Trophoblast cell (in vitro differentiated cells and primary cell): Measurements from ENCODE around the gene CACNA2D3.
A peak's percentile ranks its signal among the peaks of the same experiment; 100 is the strongest.

ENCODE experiments used
- DNase-seq, 2 donors: peaks; one replicate each; pipeline ENCODE4 v3.0.0-alpha.2; 2016
- H2AFZ ChIP-seq: 2 replicates; pipeline ENCODE4 v1.6.1; 2013; ENCODE audit warnings: low read length, moderate library complexity, mild to moderate bottlenecking; ENCODE audit not compliant: insufficient read depth, poor library complexity
- H2AK5ac ChIP-seq: 2 replicates; pipeline ENCODE4 v1.6.1; 2013; ENCODE audit warnings: mild to moderate bottlenecking, low read length
- H2BK120ac ChIP-seq: 2 replicates; pipeline ENCODE4 v1.6.1; 2013; ENCODE audit warnings: low read length, mild to moderate bottlenecking, moderate library complexity; ENCODE audit not compliant: insufficient read depth, poor library complexity
- H2BK12ac ChIP-seq: 2 replicates; pipeline ENCODE4 v1.6.1; 2013; ENCODE audit warnings: mild to moderate bottlenecking, low read length, moderate library complexity
- H2BK5ac ChIP-seq: 2 replicates; pipeline ENCODE4 v1.6.1; 2013; ENCODE audit warnings: low read length, low read depth, moderate library complexity, mild to moderate bottlenecking; ENCODE audit not compliant: poor library complexity
- H3K14ac ChIP-seq: 2 replicates; pipeline ENCODE4 v1.6.1; 2013; ENCODE audit warnings: mild to moderate bottlenecking, low read length
- H3K18ac ChIP-seq: 2 replicates; pipeline ENCODE4 v1.6.1; 2013; ENCODE audit warnings: mild to moderate bottlenecking, low read length
- H3K23ac ChIP-seq: 2 replicates; pipeline ENCODE4 v1.6.1; 2013; ENCODE audit warnings: low read length
- H3K27ac ChIP-seq: 2 replicates; pipeline ENCODE4 v1.5.1; 2013; ENCODE audit warnings: low read depth, mild to moderate bottlenecking, inconsistent platforms, low read length, moderate library complexity
- H3K27me3 ChIP-seq: 2 replicates; pipeline ENCODE4 v1.6.1; 2013; ENCODE audit warnings: inconsistent platforms, mild to moderate bottlenecking, low read length, moderate library complexity; ENCODE audit not compliant: insufficient read depth
- H3K36me3 ChIP-seq, 2 experiments: 1 replicate in 1 of 2; 2 replicates in 1 of 2; pipeline ENCODE4 v1.6.1; 2013; ENCODE audit warnings: low read length in 2 of 2, mild to moderate bottlenecking in 2 of 2, moderate library complexity in 1 of 2; ENCODE audit not compliant: insufficient read depth in 2 of 2, control insufficient read depth in 1 of 2
- H3K4ac ChIP-seq: 2 replicates; pipeline ENCODE4 v1.6.1; 2013; ENCODE audit warnings: low read depth, mild to moderate bottlenecking, low read length, moderate library complexity
- H3K4me1 ChIP-seq, 2 experiments: 1 replicate in 1 of 2; 2 replicates in 1 of 2; pipeline ENCODE4 v1.6.1; 2013; ENCODE audit warnings: low read length in 2 of 2, mild to moderate bottlenecking in 2 of 2, moderate library complexity in 1 of 2; ENCODE audit not compliant: insufficient read depth in 2 of 2, control insufficient read depth in 1 of 2
- H3K4me2 ChIP-seq: 2 replicates; pipeline ENCODE4 v1.6.1; 2013; ENCODE audit warnings: inconsistent platforms, mild to moderate bottlenecking, low read length, moderate library complexity
- H3K4me3 ChIP-seq: 2 replicates; pipeline ENCODE4 v1.5.1; 2013; ENCODE audit warnings: mild to moderate bottlenecking, low read depth, low read length, inconsistent platforms
- H3K79me1 ChIP-seq: one replicate; pipeline ENCODE4 v1.6.1; 2013; ENCODE audit warnings: low read length
- H3K79me2 ChIP-seq: 2 replicates; pipeline ENCODE4 v1.6.1; 2013; ENCODE audit warnings: low read length, mild to moderate bottlenecking; ENCODE audit not compliant: control insufficient read depth, insufficient read depth, poor library complexity
- H3K9ac ChIP-seq: 2 replicates; pipeline ENCODE4 v1.6.1; 2013; ENCODE audit warnings: mild to moderate bottlenecking, low read length
- H3K9me3 ChIP-seq: 2 replicates; pipeline ENCODE4 v1.6.1; 2013; ENCODE audit warnings: low read depth, mild to moderate bottlenecking, control low read depth, inconsistent platforms, low read length; ENCODE audit not compliant: insufficient read depth
- H4K12ac ChIP-seq: 2 replicates; pipeline ENCODE4 v1.6.1; 2013; ENCODE audit warnings: low read depth, mild to moderate bottlenecking, low read length, moderate library complexity
- H4K8ac ChIP-seq: 2 replicates; pipeline ENCODE4 v1.6.1; 2013; ENCODE audit warnings: low read depth, mild to moderate bottlenecking, low read length, moderate library complexity
- H4K91ac ChIP-seq: one replicate; pipeline ENCODE4 v1.6.1; 2013; ENCODE audit warnings: low read depth, mild to moderate bottlenecking, low read length, moderate library complexity
- whole genome bisulfite sequencing: extraction: QIAGEN DNeasy Blood & Tissue Kit; methylation state at CpG from one replicate; pipeline ENCODE4 v1.1.7; 2013; ENCODE audit warnings: missing lambda C conversion rate; ENCODE audit not compliant: insufficient read length, insufficient coverage; ENCODE audit errors: extremely low coverage; 5-methylcytosine and 5-hydroxymethylcytosine counted together

Gene CACNA2D3

GRCh38 chr3:55000546-55000945, 878.2 kb downstream of the CACNA2D3 start:
- Histone ChIP-seq H3K23ac (no peak overlapping the region), H4K8ac (no peak overlapping the region), H3K4ac (no peak overlapping the region), H3K27me3 (no peaks in the 10 kb centered on the region), H3K9ac (no peak overlapping the region), H4K12ac (no peak overlapping the region), H3K79me2 (peaks cover 4% of the 10 kb centered on the region), H3K4me3 (no peak overlapping the region), H3K18ac (no peak overlapping the region), H3K14ac (no peak overlapping the region), H3K4me2 (peak overlapping the region; percentile 13), H2BK12ac (no peak overlapping the region), H3K27ac (peak overlapping the region; percentile 93), H3K4me1 (peaks cover 11 to 23% of the 10 kb centered on the region in 2 experiments), H3K36me3 (no peaks in the 10 kb centered on the region), H3K9me3 (no peaks in the 10 kb centered on the region), H2BK5ac (peak overlapping the region; percentile 81), H2AFZ (no peak overlapping the region), H2AK5ac (no peak overlapping the region), H2BK120ac (no peak overlapping the region), H4K91ac (no peak overlapping the region), H3K79me1 (peaks cover 27% of the 10 kb centered on the region)
- peak; percentile 94 to 97 for DNase-seq

GRCh38 chr3:55000953-55001352, 878.6 kb downstream of the CACNA2D3 start:
- Histone ChIP-seq H3K79me2 (peaks cover 4% of the 10 kb centered on the region), H3K4me2 (peak overlapping the region; percentile 13), H3K9ac (no peak overlapping the region), H4K12ac (no peak overlapping the region), H3K79me1 (peaks cover 25% of the 10 kb centered on the region), H2BK120ac (peak overlapping the region; percentile 91), H2BK5ac (peak overlapping the region; percentile 81), H3K23ac (no peak overlapping the region), H3K4me3 (no peak overlapping the region), H3K27me3 (no peaks in the 10 kb centered on the region), H3K14ac (peak overlapping the region; percentile 64), H3K27ac (peak overlapping the region; percentile 91), H4K91ac (peak overlapping the region; percentile 86), H3K9me3 (no peaks in the 10 kb centered on the region), H3K4me1 (peaks cover 11 to 23% of the 10 kb centered on the region in 2 experiments), H3K36me3 (no peaks in the 10 kb centered on the region), H4K8ac (peak overlapping the region; percentile 17), H2AK5ac (peak overlapping the region; percentile 90), H3K4ac (peak overlapping the region; percentile 74), H2BK12ac (peak overlapping the region; percentile 96), H2AFZ (peak overlapping the region; percentile 25), H3K18ac (peak overlapping the region; percentile 67)
- DNase-seq, result peak; percentile 7 to 56
- no CpG with 5 or more reads among the region's 4 CpGs for WGBS

- Histone ChIP-seq H3K9ac (no peak overlapping the region), H3K4me3 (no peak overlapping the region), H3K23ac (no peak overlapping the region), H3K9me3 (no peaks in the 10 kb centered on the region), H2BK5ac (peak overlapping the region; percentile 42), H3K18ac (no peak overlapping the region), H3K4me1 (peaks cover 16 to 23% of the 10 kb centered on the region in 2 experiments), H4K8ac (no peak overlapping the region), H4K91ac (no peak overlapping the region), H3K14ac (no peak overlapping the region), H3K36me3 (no peaks in the 10 kb centered on the region), H3K27ac (no peak overlapping the region), H3K79me2 (peaks cover 2% of the 10 kb centered on the region), H2AFZ (no peak overlapping the region), H4K12ac (no peak overlapping the region), H2BK120ac (no peak overlapping the region), H3K4ac (no peak overlapping the region), H3K79me1 (peaks cover 23% of the 10 kb centered on the region), H3K4me2 (no peak overlapping the region), H3K27me3 (no peaks in the 10 kb centered on the region), H2AK5ac (no peak overlapping the region), H2BK12ac (no peak overlapping the region)
- no peak for DNase-seq
- WGBS, result no CpG with 5 or more reads among the region's 9 CpGs
These were observed 880.1 kb downstream of the CACNA2D3 start for GRCh38 chr3:55002416-55002930.

GRCh38 chr3:55006244-55006676, 883.9 kb downstream of the CACNA2D3 start:
- DNase-seq, result no peak
- Histone ChIP-seq H3K18ac (no peak overlapping the region), H2BK12ac (peak overlapping the region; percentile 70), H3K4me2 (no peak overlapping the region), H4K8ac (no peak overlapping the region), H3K14ac (peak overlapping the region; percentile 18), H3K23ac (no peak overlapping the region), H3K27me3 (no peaks in the 10 kb centered on the region), H3K4me1 (peaks cover 8 to 20% of the 10 kb centered on the region in 2 experiments), H3K79me2 (no peaks in the 10 kb centered on the region), H3K4me3 (no peak overlapping the region), H2BK5ac (no peak overlapping the region), H3K79me1 (peaks cover 9% of the 10 kb centered on the region), H3K9me3 (no peaks in the 10 kb centered on the region), H3K27ac (no peak overlapping the region), H4K12ac (no peak overlapping the region), H3K4ac (no peak overlapping the region), H3K36me3 (no peaks in the 10 kb centered on the region), H2AK5ac (peak overlapping the region; percentile 51), H2AFZ (no peak overlapping the region), H4K91ac (peak overlapping the region; percentile 58), H2BK120ac (peak overlapping the region; percentile 65), H3K9ac (no peak overlapping the region)
- WGBS, result no CpG with 5 or more reads among the region's 8 CpGs
